ENCODE measurements around the gene TRIM6. TPM values are rescaled to one million over a fixed set of nuclear protein-coding genes. Genes with fewer than 3 reads are reported as not detected.

The TRIM6 gene
- total RNA-seq, 4 donors from 2014 or later: 0.15 to 0.35 (median 0.28) TPM

- Histone ChIP-seq H3K36me3 (no peaks in the 10 kb centered on the region), H3K4me3 (no peak overlapping the region), H3K9me3 (no peaks in the 10 kb centered on the region), H3K27me3 (no peaks in the 10 kb centered on the region), H3K4me1 (no peaks in the 10 kb centered on the region), H3K27ac (no peak overlapping the region)
- in situ Hi-C loops (cut with MboI; ENCODE audit: low sequenced_read_pairs in 4 of 4) (no loop called here), intact Hi-C loops (cut with DNase I; ENCODE audit: low total_unique reads) (no loop called here)
- no peak for ATAC-seq
- TF ChIP-seq POLR2A (IDR thresholded peaks at IDR 0.05): no peak
- no peak for TF ChIP-seq CTCF (IDR thresholded peaks at IDR 0.05 in 4 of 5, conservative IDR thresholded peaks at IDR 0.05 in 1 of 5)
- no peak for DNase-seq
Measured at GRCh38 chr11:5553343-5553742, 43.1 kb upstream of the TRIM6 start.

GRCh38 chr11:5556596-5557188 lies 39.7 kb upstream of the TRIM6 start:
- DNase-seq (no peak), ATAC-seq (no peak)
- H3K27me3 ChIP-seq: no peaks in the 10 kb centered on the region
- no peak overlapping the region for H3K4me3 ChIP-seq
- no peaks in the 10 kb centered on the region for H3K4me1 ChIP-seq
- H3K36me3 ChIP-seq: no peaks in the 10 kb centered on the region
- H3K9me3 ChIP-seq: no peaks in the 10 kb centered on the region
- in situ Hi-C loops (cut with MboI; ENCODE audit: low sequenced_read_pairs in 4 of 4): no loop called here
- H3K27ac ChIP-seq: no peak overlapping the region
- TF ChIP-seq POLR2A (IDR thresholded peaks at IDR 0.05): no peak
- no peak for TF ChIP-seq CTCF (IDR thresholded peaks at IDR 0.05 in 4 of 5, conservative IDR thresholded peaks at IDR 0.05 in 1 of 5)
- intact Hi-C loops (cut with DNase I; ENCODE audit: low total_unique reads): no loop called here

- ATAC-seq (no peak), DNase-seq (no peak)
- intact Hi-C loops (cut with DNase I; ENCODE audit: low total_unique reads) (no loop called here), in situ Hi-C loops (cut with MboI; ENCODE audit: low sequenced_read_pairs in 4 of 4) (no loop called here)
- TF ChIP-seq POLR2A (IDR thresholded peaks at IDR 0.05): no peak
- no peak for TF ChIP-seq CTCF (IDR thresholded peaks at IDR 0.05 in 4 of 5, conservative IDR thresholded peaks at IDR 0.05 in 1 of 5)
- no peak overlapping the region for H3K27ac ChIP-seq
- no peaks in the 10 kb centered on the region for H3K4me1 ChIP-seq
- no peaks in the 10 kb centered on the region for H3K36me3 ChIP-seq
- H3K27me3 ChIP-seq: no peaks in the 10 kb centered on the region
- H3K9me3 ChIP-seq: no peaks in the 10 kb centered on the region
- H3K4me3 ChIP-seq: no peak overlapping the region
Measured at GRCh38 chr11:5557751-5558150, 38.7 kb upstream of the TRIM6 start.

GRCh38 chr11:5564259-5565019 lies 32.0 kb upstream of the TRIM6 start:
- no peak for DNase-seq
- H3K27me3 ChIP-seq: no peaks in the 10 kb centered on the region
- no peaks in the 10 kb centered on the region for H3K36me3 ChIP-seq
- ATAC-seq: no peak
- H3K27ac ChIP-seq: no peak overlapping the region
- intact Hi-C loops (cut with DNase I; ENCODE audit: low total_unique reads): no loop called here
- TF ChIP-seq CTCF (IDR thresholded peaks at IDR 0.05 in 4 of 5, conservative IDR thresholded peaks at IDR 0.05 in 1 of 5) (no peak), POLR2A (IDR thresholded peaks at IDR 0.05) (no peak)
- H3K4me1 ChIP-seq: no peaks in the 10 kb centered on the region
- no peak overlapping the region for H3K4me3 ChIP-seq
- H3K9me3 ChIP-seq: no peaks in the 10 kb centered on the region
- in situ Hi-C loops (cut with MboI; ENCODE audit: low sequenced_read_pairs in 4 of 4): no loop called here

All from gastrocnemius medialis (tissue), 4 donors.